CD4-positive, alpha-beta T cell treated with Interleukin-15 for 4 hours (primary cell): ENCODE results near the gene MARK2.

ENCODE experiments used
- DNase-seq: peaks from one replicate; pipeline ENCODE4 v3.0.0-alpha.2; 2020; ENCODE audit warnings: low spot score

The MARK2 gene

DNA sequence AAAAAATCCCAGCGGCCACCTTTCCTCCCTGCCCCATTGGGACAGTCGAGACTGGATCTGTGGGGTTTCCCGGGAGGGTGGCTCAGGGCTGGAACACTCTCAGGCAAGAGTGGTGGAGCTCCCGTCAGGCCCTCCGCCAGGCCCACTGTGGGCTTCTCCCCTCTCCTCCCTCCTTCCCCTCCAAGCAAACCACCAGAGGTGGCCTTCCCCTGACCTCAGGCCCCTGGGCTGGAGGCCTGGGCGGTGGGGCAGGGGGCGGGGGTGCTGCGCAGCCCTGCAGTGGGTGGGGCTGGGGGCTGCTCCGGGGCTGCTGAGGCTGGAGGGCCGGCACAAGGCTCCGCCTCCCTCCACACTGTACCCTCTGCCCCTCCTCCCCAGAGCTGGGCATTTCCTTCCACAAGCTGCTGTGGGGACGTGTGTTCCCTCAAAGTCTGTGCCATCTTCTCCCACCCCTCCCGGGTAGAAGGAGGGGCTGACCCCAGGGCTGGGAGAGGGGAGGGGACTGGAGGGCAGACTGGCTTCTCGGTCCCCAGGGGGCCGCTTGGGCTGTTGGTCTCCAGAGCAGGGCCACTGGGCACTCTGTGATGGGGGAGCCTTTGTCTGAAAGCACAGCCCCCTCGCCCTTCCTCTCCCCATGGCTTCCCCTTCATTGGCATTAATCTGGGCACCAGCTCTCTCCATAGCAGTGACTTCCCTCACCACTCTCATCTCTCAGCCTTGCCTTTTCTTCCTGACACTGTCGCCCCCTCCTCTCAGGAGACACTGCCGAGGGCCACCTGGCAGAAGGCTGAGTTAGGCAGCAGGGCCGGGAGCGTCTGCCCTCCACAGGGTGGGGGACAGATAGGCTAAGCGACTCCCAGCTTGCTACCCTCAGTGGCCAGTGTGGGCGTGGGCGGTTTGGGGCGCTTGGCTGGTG, 70.9 kb downstream of the MARK2 start:
- no peak for DNase-seq

DNA sequence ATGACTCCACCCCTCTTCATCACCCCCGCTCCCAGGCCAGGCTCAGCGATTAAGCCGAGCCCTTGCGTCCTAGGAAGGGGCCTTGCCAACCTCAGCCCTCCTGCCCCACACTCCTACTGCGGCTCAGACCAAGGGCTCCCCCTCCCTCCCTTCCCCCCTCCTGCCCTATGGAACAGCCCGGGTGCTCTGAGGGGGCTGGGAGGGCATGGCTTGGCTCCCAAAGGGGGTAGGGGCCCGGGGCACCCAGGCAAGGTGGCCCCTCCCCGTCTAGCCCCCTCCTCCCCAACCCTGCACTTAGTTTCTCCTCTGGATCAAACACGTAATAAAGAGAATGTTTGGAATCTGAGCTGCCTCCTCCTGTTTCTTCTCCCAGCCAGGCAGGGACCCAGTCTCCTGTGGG, 71.8 kb downstream of the MARK2 start:
- DNase-seq: no peak

DNA sequence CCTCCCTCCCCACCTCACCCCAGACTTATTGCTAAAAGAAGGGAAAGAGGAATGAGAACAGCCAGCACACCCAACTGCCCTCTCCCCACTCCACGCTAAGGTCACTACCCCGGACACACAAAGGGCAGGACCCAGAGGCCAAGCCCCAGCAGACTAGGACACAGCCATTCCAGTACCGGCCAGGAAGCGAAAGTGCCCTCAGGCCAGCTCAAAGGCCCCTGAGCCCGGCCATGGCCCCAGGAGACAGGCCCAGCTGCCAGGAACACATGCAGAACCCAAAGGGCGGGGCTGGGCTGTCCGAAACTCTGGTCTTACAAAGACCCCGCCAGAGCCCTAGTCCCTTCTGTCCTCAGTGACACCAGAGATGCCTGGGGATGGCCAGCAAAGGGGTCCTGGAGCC, 72.5 kb downstream of the MARK2 start:
- no peak for DNase-seq

- DNase-seq: no peak
Observed at GRCh38 chr11:63911876-63912275, 73.0 kb downstream of the MARK2 start.

DNA sequence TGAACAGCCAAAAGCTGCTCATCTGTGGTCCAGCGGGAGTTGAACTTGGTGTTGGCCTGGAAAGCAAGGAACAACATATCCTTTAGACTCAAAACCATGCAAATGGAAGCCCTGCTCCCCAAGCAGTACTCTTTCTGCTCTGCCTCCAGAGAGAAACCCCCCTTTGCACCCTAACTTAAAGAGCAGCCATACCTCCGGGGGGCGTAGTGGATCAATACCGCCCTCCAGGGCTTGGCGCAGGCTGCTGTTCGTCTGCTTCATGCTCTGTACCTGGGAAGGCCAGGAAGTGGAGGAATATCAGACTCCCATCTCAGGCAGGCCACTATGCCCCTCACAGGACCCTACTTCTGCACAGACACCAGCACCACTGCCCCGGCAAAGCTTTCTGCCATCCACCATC, 73.8 kb downstream of the MARK2 start:
- DNase-seq: no peak

DNA sequence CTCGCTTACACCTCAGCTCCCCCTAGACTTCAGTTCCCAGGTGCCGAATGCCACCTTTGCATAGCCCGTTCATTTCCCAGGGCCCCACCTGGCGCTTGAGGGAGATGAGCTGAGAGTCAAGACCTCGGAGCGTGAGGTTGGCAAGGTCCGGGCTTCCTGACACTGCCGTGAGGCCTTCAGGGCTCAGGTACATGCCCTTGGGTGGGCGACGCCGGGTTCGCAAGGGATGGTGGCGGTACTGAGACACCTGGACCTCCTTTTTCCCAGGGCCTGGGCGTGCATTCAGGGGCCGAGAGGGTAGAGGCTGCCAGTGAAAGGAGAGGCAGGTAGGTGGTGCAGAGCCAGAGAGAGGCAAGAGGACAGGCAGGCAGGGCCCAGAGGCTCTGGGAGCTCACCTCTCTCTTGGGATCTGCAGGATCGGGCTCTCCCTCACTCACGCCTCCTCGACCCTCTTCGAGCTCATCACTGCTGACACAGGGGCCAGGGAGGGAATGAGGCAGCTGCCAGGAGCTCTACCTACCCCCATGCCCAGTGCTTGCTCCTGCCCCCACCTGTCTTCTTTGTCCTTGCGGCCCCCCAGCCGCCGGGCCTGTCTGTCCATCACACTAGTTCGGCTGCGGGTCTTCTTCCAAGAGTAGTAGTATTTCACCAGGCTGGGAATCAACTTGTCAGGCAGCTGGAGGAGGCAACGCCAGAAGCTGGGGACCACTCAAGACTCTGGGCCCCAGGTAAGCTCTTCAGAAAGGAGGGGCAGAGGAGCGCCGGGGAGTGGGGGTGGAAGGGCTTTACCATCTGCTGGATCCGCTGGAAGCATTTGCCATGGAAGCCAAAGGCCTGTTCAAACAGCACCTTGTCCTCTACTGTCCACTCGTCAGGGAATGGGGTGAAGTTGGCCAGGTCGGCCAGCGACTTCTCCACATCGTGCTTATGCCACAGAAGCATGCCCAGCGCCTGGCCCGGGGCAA, 75.2 kb downstream of the MARK2 start:
- no peak for DNase-seq

- DNase-seq: no peak
Observed at GRCh38 chr11:63914896-63915691, 76.2 kb downstream of the MARK2 start.

- no peak for DNase-seq
Observed at GRCh38 chr11:63915961-63916836, 77.3 kb downstream of the MARK2 start.

DNA sequence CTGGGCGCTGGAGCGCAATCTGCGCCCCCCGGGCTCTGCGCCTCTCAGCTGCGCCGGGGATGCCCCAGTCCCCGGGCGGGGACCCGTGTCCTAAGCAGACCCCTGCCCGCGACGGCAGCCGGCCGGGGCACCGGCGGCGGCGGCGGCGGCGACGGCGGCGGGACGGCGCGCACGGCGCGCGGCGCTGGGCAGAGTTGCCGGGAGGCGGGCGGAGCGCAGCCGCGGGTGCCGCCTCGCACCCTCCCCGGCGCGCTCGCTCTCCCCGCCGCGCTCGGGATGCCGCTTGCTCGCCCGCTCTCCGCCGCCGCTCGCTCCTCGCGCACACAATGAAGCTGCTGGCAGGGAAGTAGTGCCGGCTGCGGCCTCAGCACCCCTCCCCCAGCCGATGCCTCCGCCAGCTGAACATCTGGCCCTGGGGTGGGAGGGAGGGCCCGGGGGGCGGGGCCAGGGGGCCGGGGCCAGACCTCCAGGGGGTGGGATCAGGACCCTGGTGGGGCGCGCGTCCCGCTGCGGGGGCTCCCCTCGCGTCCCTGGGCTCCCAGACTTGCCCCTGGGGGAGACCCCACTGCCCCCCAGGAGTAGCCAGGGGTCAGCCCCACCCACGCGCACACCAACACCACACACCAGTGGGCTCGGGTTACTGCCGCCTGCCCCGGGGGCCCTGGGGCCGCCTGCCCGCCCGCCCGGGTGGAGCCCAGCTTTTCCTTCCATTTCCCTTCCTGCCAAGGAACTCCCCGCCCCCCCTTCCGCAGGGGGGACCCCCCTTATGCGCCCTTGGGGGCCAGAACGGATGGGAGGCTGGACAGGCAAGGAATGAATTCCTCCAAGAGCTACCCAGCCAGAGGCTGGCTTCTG, 78.2 kb downstream of the MARK2 start, which contains the start of gene RCOR2:
TSS of gene RCOR2 (minus strand) at position 328 of the 855 bp plus-strand sequence. CDS start 708 bp downstream, outside the sequence.
- peak; percentile 60 for DNase-seq

DNA sequence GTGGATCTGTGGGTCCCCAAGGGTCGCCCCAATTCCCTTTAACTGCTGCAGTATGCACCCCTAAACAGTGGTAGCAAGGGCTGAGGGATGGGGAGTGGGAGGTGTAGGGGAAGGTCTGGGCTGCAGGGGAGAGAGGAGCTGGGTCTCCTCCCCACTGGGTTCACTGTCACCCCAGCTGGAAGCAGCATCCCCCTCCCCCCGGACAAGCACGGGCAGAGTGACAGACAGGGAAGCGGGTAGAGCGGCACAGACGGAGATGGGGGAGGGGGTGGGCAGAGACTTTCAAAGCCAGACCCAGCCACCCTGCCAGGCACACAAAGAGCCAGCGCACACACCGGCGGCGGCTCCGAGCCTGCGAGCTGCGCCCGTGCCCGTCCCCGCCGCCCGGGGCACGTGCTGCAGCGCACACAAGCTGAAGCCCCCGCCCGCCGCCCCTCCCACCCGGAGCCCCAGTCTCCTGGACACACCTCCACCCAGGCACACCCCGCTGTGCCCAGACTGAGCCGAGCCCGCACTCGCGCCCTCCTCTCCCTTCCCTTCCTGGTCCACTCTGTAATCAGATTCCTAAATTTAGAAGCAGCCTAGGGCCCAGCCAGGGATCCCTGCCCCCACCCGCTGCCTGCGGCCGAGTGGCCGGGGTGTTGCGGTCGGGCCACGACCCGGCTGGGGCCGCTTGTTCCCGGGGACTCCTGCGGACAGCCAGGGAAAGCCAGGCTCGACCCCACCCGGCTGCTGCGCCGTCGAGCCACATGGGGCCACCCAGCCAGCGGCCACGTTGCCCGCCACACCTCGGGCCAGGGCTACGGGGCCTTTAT, 79.0 kb downstream of the MARK2 start:
- DNase-seq: peak; percentile 18

DNA sequence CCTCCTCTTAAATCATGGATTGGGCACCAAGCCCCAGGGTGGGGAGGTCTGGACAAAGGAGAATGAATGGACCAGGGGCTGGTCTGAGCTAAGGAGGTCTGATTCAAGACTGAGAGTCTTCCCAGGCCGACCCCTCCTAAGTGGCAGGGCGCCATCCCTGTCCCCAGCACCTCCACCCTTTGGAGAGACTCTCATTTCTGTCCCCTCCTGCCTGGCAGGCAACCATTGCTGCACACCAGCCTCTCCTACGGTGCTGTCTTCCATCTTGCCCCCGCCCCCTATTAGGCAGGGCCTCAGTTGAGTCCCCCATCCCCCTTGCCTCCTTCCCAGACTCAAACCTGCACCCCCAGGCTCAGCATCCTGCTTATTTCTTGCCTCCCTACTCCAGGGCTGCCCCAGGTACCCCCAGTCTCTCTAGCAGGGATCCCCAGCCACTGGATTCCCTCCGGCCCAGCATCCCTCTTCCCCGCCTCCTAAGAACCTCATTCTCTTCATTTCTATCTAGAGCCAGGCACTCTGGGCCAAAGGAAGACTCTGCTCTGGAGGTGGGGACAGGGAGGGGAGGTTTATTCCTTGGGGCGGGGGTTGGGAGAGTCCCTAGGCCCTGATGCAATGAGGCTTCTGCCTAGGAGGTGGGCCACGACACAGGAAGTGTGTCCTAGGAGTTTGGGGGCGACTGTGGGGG, 79.7 kb downstream of the MARK2 start:
- DNase-seq: no peak

GRCh38 chr11:63919267-63920125, 80.6 kb downstream of the MARK2 start:
- no peak for DNase-seq

GRCh38 chr11:63920126-63920938, 81.4 kb downstream of the MARK2 start:
- no peak for DNase-seq

- DNase-seq: peak; percentile 12
Observed at GRCh38 chr11:63920939-63921417, 82.1 kb downstream of the MARK2 start.

DNA sequence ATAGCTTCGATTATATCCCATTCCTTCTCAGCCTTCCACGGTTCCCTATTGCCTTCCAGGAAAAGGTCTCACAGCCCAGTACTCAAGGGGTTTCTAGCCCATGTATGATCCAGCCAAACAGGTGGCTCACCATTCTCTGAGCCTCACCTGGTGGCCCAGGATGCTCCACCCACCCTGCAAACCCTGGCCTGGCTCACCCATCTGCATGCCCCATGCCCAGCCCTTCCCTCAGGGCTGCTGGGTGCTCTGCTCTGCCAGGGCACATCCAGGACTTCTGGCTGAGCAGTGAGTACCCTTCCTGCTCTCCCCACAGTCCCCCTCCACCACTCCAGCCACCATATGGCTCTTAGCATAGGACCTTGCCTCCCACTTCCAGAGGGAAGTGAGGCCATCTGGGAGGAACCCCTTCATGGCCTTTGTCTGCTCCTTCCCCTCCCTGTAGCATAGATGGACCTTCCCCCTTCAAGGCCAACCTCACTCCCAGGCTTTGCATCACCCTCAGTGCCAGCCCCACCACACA, 83.8 kb downstream of the MARK2 start:
- no peak for DNase-seq

GRCh38 chr11:63923319-63923718, 84.4 kb downstream of the MARK2 start:
- DNase-seq: no peak
